Measurements from ENCODE around the gene CRTC1. TPM values are rescaled to one million over a fixed set of nuclear protein-coding genes. Genes with fewer than 3 reads are reported as not detected.

Gene CRTC1
- total and polyA plus RNA-seq, 2 of the 13 experiments (the other 11 are each of a cell fraction or from before 2014, with no cell fraction given): 2.0 to 2.7 TPM

- no peaks in the 10 kb centered on the region for H3K9me3 ChIP-seq (ENCODE audit: low read length)
- no TSS peak for BruUV-seq (replicated peaks)
- ChIA-PET POLR2A (no interaction called here), CTCF (ENCODE audit: low intra/inter-chr PET ratio, low total read pairs) (no interaction called here)
- WGBS (ENCODE audit: low lambda C conversion rate): 96% methylated on average over 10 of the region's 10 CpGs
- H3K4me3 ChIP-seq (replicated peaks in 1 of 3; ENCODE audit: insufficient read depth in 1 of 3, low read depth in 2 of 3, low read length in 3 of 3): no peak overlapping the region
- H3K4me2 ChIP-seq (ENCODE audit: low read depth, low read length): no peak overlapping the region
- peaks cover 10% of the 10 kb centered on the region; the same call in 1 of the 2 replicates for H3K4me1 ChIP-seq (ENCODE audit: insufficient read depth, low read length)
- in situ Hi-C loops (cut with HindIII; ENCODE audit: extremely low pct_ligation_motif_present, low pct_unique_long_range_greater_than_20kb): no loop called here
- TF ChIP-seq NRL (CRISPR knock-in tag; IDR thresholded peaks at IDR 0.05; ENCODE audit: borderline replicate concordance): no peak
- no peak for TF ChIP-seq ZNF782 (CRISPR knock-in tag; IDR thresholded peaks at IDR 0.05; ENCODE audit: borderline replicate concordance)
- TF ChIP-seq AKAP8 (CRISPR knock-in tag; IDR thresholded peaks at IDR 0.05): no peak
- no peak for TF ChIP-seq CBFB (CRISPR knock-in tag; IDR thresholded peaks at IDR 0.05)
- H3K27me3 ChIP-seq (ENCODE audit: control insufficient read depth in 1 of 2, insufficient read depth in 2 of 2, low read length in 2 of 2): no peaks in the 10 kb centered on the region
- H2AFZ ChIP-seq (ENCODE audit: low read length): no peak overlapping the region
- intact Hi-C loops (cut with micrococcal nuclease; ENCODE audit: unreplicated experiment): no loop called here
- H4K20me1 ChIP-seq (ENCODE audit: insufficient read depth, low read length): no peaks in the 10 kb centered on the region
- H3K9ac ChIP-seq (ENCODE audit: insufficient read depth, low read depth, low read length): no peak overlapping the region
- H3K27ac ChIP-seq (ENCODE audit: extremely low read length, insufficient read depth, low read length): no peak overlapping the region
- H3K36me3 ChIP-seq (replicated peaks in 1 of 2; ENCODE audit: control insufficient read depth in 1 of 2, insufficient read depth in 2 of 2, low read length in 2 of 2): no peaks in the 10 kb centered on the region; a peak in 1 of 5 replicates
- FAIRE-seq (no peak), DNase-seq (ENCODE audit: low spot score) (no peak), ATAC-seq (no peak)
- H3K79me2 ChIP-seq (ENCODE audit: insufficient read depth, low read length): peaks cover 8% of the 10 kb centered on the region
Measured at GRCh38 chr19:18647807-18648206, 35.7 kb upstream of the CRTC1 start.

- Histone ChIP-seq H3K4me2 (ENCODE audit: low read depth, low read length) (no peak overlapping the region), H4K20me1 (ENCODE audit: insufficient read depth, low read length) (no peaks in the 10 kb centered on the region), H3K27me3 (ENCODE audit: control insufficient read depth in 1 of 2, insufficient read depth in 2 of 2, low read length in 2 of 2) (no peaks in the 10 kb centered on the region), H3K27ac (ENCODE audit: extremely low read length, insufficient read depth, low read length) (no peak overlapping the region), H3K4me3 (replicated peaks in 1 of 3; ENCODE audit: insufficient read depth in 1 of 3, low read depth in 2 of 3, low read length in 3 of 3) (no peak overlapping the region), H3K9ac (ENCODE audit: insufficient read depth, low read depth, low read length) (no peak overlapping the region), H3K36me3 (replicated peaks in 1 of 2; ENCODE audit: control insufficient read depth in 1 of 2, insufficient read depth in 2 of 2, low read length in 2 of 2) (no peaks in the 10 kb centered on the region; a peak in 1 of 5 replicates), H2AFZ (ENCODE audit: low read length) (no peak overlapping the region), H3K4me1 (ENCODE audit: insufficient read depth, low read length) (peaks cover 10% of the 10 kb centered on the region; the same call in 1 of the 2 replicates), H3K9me3 (ENCODE audit: low read length) (no peaks in the 10 kb centered on the region), H3K79me2 (ENCODE audit: insufficient read depth, low read length) (peaks cover 4% of the 10 kb centered on the region)
- in situ Hi-C loops (cut with HindIII; ENCODE audit: extremely low pct_ligation_motif_present, low pct_unique_long_range_greater_than_20kb): no loop called here
- 98% methylated on average over 13 of the region's 13 CpGs for WGBS (ENCODE audit: low lambda C conversion rate)
- DNase-seq (ENCODE audit: low spot score) (no peak), ATAC-seq (no peak), FAIRE-seq (no peak)
- TF ChIP-seq DR1 (CRISPR knock-in tag; IDR thresholded peaks at IDR 0.05) (no peak), TRIM22 (IDR thresholded peaks at IDR 0.05) (no peak), ZNF672 (CRISPR knock-in tag; IDR thresholded peaks at IDR 0.05) (no peak), TRIM24 (CRISPR knock-in tag; IDR thresholded peaks at IDR 0.05) (no peak), SCMH1 (CRISPR knock-in tag; IDR thresholded peaks at IDR 0.05; ENCODE audit: borderline replicate concordance) (no peak), HOXA9 (CRISPR knock-in tag; IDR thresholded peaks at IDR 0.05; ENCODE audit: borderline replicate concordance) (no peak), ATF4 (CRISPR knock-in tag; IDR thresholded peaks at IDR 0.05) (no peak), NR2F2 (IDR thresholded peaks at IDR 0.05; ENCODE audit: borderline replicate concordance, low read depth) (no peak), MED8 (CRISPR knock-in tag; IDR thresholded peaks at IDR 0.05; ENCODE audit: insufficient replicate concordance) (no peak), ZNF441 (CRISPR knock-in tag; IDR thresholded peaks at IDR 0.05; ENCODE audit: borderline replicate concordance) (no peak), ZSCAN30 (CRISPR knock-in tag; IDR thresholded peaks at IDR 0.05) (no peak)
- BruUV-seq (replicated peaks): no TSS peak
- CTCF ChIA-PET (ENCODE audit: low intra/inter-chr PET ratio, low total read pairs): no interaction called here
- intact Hi-C loops (cut with micrococcal nuclease; ENCODE audit: unreplicated experiment): no loop called here
- POLR2A ChIA-PET: no interaction called here
Measured at GRCh38 chr19:18648973-18649315, 34.5 kb upstream of the CRTC1 start.

All from HepG2 (cell line).